HG02759 (cell line): ENCODE data around the gene ZNF316.
A peak's percentile ranks its signal among the peaks of the same experiment; 100 is the strongest.
"Not testable (repeated sequence)": the region's sequence is repeated elsewhere in the genome, so short reads cannot be mapped to it uniquely, and the experiment has no call there.

Experiments
- ATAC-seq: cut with Tn5 transposase; IDR thresholded peaks from one replicate; pipeline ENCODE4 v1.9.1; 2021; ENCODE audit warnings: mild to moderate bottlenecking, moderate library complexity; ENCODE audit not compliant: unreplicated experiment

ZNF316 gene

GRCh38 chr7:6621195-6622133 is 15.7 kb upstream of the ZNF316 start:
- no peak for ATAC-seq

GRCh38 chr7:6622134-6622710 is 14.9 kb upstream of the ZNF316 start:
- ATAC-seq: no peak

- no peak for ATAC-seq
These were observed 13.4 kb upstream of the ZNF316 start for GRCh38 chr7:6623589-6624245.

- ATAC-seq: no peak
These were observed 12.9 kb upstream of the ZNF316 start for GRCh38 chr7:6624246-6624611.

- no peak for ATAC-seq
These were observed 9.1 kb upstream of the ZNF316 start for GRCh38 chr7:6628045-6628444.

GRCh38 chr7:6630007-6630849 is 6.9 kb upstream of the ZNF316 start:
- ATAC-seq: no peak

- no peak for ATAC-seq
These were observed 5.5 kb upstream of the ZNF316 start for GRCh38 chr7:6631605-6632004.

GRCh38 chr7:6634021-6634420 is 3.1 kb upstream of the ZNF316 start:
- no peak for ATAC-seq

- not testable (repeated sequence) for ATAC-seq
These were observed 2.1 kb upstream of the ZNF316 start for GRCh38 chr7:6634971-6635370.

GRCh38 chr7:6637544-6638229 is 569 bp downstream of the ZNF316 start:
- peak; percentile 86 for ATAC-seq

GRCh38 chr7:6639032-6639431 is 1.9 kb downstream of the ZNF316 start:
- ATAC-seq: no peak

GRCh38 chr7:6639627-6640026 is 2.5 kb downstream of the ZNF316 start:
- no peak for ATAC-seq

GRCh38 chr7:6640246-6640721 is 3.2 kb downstream of the ZNF316 start:
- no peak for ATAC-seq

- no peak for ATAC-seq
These were observed 4.4 kb downstream of the ZNF316 start for GRCh38 chr7:6641305-6642035.

GRCh38 chr7:6642239-6642839 is 5.2 kb downstream of the ZNF316 start:
- ATAC-seq: no peak

GRCh38 chr7:6642861-6643640 is 5.9 kb downstream of the ZNF316 start:
- no peak for ATAC-seq

GRCh38 chr7:6643915-6644625 is 7.0 kb downstream of the ZNF316 start:
- no peak for ATAC-seq

- no peak for ATAC-seq
These were observed 7.6 kb downstream of the ZNF316 start for GRCh38 chr7:6644728-6645127.
